Kidney epithelial cell (primary cell): ENCODE measurements around the gene ADAMTSL1. TPM values are rescaled to one million over a fixed set of nuclear protein-coding genes. Genes with fewer than 3 reads are reported as not detected.

Experiments used
- DNase-seq: peaks from one replicate; pipeline ENCODE4 v3.0.0-alpha.2; 2010; ENCODE audit warnings: low read depth
- H3K27me3 ChIP-seq: 2 replicates; pipeline ENCODE4 v1.6.0; 2011; ENCODE audit warnings: low read length; ENCODE audit not compliant: control insufficient read depth, insufficient read depth
- H3K36me3 ChIP-seq: 2 replicates; pipeline ENCODE4 v1.5.1; 2011; ENCODE audit warnings: low read length; ENCODE audit not compliant: control insufficient read depth, insufficient read depth
- H3K4me3 ChIP-seq: 2 replicates; pipeline ENCODE4 v1.5.1; 2011; ENCODE audit warnings: low read depth, mild to moderate bottlenecking, control low read depth, low read length
- total RNA-seq: library from RNA; depleted of rRNA; stranded (reverse); fragments of >200 nt; gene quantifications from 2 replicates; pipeline ENCODE4 v1.2.3, GENCODE V29; 2015
- TF ChIP-seq, protein P1 (sequence below): IDR thresholded peaks from 2 replicates; pipeline ENCODE4 v1.5.1; 2011; ENCODE audit warnings: mild to moderate bottlenecking, moderate library complexity, low read length, control low read depth, inconsistent platforms; ENCODE audit not compliant: insufficient read depth, poor library complexity, severe bottlenecking

Gene ADAMTSL1
- total RNA-seq, 1 donor from 2014 or later: 0.08 TPM

DNA sequence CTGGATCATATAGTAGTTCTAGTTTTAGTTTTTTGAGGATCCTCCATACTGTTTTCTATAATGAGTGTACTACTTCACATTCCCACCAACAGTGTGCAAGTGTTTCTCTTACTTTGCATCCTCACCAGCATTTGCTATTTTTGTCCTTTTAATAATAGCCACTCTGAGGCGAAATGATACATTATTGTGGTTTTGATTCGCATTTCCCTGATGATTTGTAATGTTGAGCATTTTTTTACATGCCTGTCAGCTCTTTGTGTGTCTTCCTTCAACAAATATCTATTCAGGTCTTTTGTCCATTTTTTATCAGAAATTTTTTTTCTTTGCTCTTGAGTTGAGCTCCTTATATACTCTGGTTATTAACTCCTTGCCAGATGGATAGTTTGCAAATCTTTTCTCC, 114.0 kb downstream of the ADAMTSL1 start:
- no peak for DNase-seq
- TF ChIP-seq, protein P1, sequence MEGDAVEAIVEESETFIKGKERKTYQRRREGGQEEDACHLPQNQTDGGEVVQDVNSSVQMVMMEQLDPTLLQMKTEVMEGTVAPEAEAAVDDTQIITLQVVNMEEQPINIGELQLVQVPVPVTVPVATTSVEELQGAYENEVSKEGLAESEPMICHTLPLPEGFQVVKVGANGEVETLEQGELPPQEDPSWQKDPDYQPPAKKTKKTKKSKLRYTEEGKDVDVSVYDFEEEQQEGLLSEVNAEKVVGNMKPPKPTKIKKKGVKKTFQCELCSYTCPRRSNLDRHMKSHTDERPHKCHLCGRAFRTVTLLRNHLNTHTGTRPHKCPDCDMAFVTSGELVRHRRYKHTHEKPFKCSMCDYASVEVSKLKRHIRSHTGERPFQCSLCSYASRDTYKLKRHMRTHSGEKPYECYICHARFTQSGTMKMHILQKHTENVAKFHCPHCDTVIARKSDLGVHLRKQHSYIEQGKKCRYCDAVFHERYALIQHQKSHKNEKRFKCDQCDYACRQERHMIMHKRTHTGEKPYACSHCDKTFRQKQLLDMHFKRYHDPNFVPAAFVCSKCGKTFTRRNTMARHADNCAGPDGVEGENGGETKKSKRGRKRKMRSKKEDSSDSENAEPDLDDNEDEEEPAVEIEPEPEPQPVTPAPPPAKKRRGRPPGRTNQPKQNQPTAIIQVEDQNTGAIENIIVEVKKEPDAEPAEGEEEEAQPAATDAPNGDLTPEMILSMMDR: no peak

DNA sequence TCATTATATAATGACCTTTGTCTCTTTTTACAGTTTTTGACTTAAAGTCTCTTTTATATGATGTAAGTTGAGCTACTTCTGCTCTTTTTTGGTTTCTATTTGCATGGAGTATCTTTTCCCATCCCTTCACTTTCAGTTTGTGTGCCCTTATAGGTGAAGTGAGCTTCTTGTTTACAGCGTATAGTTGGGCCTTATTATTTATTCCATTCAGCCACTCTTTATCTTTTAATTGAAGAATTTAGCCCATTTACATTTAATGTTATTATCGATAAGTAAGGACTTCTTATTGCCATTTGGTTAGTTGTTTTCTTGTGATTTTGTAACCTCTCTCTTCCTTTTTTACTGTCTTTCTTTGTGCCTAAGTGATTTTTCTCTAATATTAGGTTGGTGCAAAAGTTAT, 117.3 kb downstream of the ADAMTSL1 start:
- Histone ChIP-seq H3K4me3 (no peak overlapping the region), H3K36me3 (no peaks in the 10 kb centered on the region), H3K27me3 (no peaks in the 10 kb centered on the region)
- TF ChIP-seq, protein P1: no peak
- no peak for DNase-seq

More for the DNA sequence above, 114.0 kb downstream of the ADAMTSL1 start:
- Histone ChIP-seq H3K27me3 (no peaks in the 10 kb centered on the region), H3K36me3 (no peaks in the 10 kb centered on the region), H3K4me3 (no peak overlapping the region)

DNA sequence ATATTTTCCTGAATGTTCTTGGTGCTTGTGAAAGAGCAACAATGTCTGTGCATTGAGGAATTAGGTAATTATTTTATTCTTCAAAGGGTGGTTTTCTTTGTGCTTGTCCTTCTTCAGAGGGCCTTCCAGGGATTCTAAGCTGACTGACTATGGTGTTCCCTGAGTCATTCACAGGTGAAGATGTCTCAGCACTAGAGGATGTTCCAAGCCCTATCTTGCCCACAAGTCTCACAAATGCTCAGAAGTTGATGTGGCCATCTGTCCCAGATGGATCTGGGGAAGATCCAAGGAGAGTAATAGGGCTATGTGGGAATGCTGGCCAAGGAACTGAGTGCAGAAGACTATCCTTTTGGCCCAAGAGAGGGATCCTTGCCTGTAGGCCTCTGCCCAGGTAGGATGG, 120.9 kb downstream of the ADAMTSL1 start:
- H3K4me3 ChIP-seq: no peak overlapping the region
- no peaks in the 10 kb centered on the region for H3K27me3 ChIP-seq
- TF ChIP-seq, protein P1: no peak
- no peaks in the 10 kb centered on the region for H3K36me3 ChIP-seq
- DNase-seq: no peak

DNA sequence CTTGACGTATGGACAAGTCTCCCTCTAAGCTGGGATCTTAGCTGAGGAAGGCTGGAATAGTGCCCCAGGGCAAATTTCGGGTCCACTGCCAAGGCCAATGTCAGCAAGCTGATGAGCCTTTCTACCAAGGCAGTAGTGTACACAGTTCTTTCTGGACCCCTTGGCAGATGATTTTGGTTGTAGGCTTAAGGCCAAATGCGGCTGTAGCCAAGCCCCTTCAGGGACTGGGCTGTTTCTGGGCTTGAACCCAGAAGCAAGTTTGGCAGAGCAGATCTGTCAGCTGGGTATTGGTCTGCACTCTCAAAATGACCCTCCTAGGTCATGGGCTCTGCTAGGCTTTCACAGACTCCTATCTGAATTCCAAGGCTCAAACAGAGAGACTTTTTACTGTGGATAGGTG, 121.6 kb downstream of the ADAMTSL1 start:
- Histone ChIP-seq H3K4me3 (no peak overlapping the region), H3K27me3 (no peaks in the 10 kb centered on the region), H3K36me3 (no peaks in the 10 kb centered on the region)
- no peak for DNase-seq
- TF ChIP-seq, protein P1: no peak

DNA sequence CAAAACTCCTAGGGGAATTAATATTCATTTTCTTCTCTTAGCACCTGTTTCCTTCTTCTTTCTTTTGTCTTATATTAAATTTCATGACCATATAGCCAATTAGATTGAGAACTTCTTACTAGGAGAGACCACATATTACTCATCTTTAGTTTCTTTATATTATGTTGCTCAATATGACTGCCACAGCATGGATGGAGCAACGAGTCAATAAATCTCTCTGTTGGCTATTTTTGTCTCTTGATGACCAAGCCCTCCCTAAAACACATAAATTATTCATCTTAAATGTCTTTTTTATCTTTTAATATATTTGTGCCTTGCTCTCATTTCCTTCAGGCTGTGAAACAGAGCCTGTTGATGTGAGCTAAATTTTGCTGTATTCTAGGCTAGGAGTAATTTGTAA, 123.0 kb downstream of the ADAMTSL1 start:
- TF ChIP-seq, protein P1: no peak
- Histone ChIP-seq H3K4me3 (no peak overlapping the region), H3K36me3 (no peaks in the 10 kb centered on the region), H3K27me3 (no peaks in the 10 kb centered on the region)
- no peak for DNase-seq

DNA sequence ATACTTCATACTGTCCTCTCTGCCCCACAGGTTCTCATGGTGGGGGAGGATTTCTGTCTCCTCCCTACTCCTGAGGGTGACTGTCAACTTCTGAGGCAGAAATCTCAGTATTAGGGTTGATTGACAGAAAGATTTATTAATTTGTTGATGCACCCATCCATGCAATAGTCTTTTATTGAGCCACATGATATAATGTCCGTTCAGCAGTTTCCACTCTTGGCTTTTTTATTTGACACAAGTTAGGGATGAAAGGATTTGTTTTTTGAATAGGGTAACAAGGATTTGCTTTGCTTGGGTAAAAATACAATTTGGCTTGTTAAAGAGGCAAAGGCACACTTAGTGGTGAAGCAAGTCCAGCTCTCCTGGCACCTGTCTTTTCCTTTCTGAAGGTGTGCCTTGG, 125.0 kb downstream of the ADAMTSL1 start:
- TF ChIP-seq, protein P1: no peak

More for the DNA sequence above, 125.0 kb downstream of the ADAMTSL1 start:
- Histone ChIP-seq H3K36me3 (no peaks in the 10 kb centered on the region), H3K27me3 (no peaks in the 10 kb centered on the region), H3K4me3 (no peak overlapping the region)
- no peak for DNase-seq
